Cardiac muscle cell (in vitro differentiated cells and primary cell): ENCODE data around the gene ZNF133. TPM values are rescaled to one million over a fixed set of nuclear protein-coding genes. Genes with fewer than 3 reads are reported as not detected.
"Not testable (repeated sequence)": the region's sequence is repeated elsewhere in the genome, so short reads cannot be mapped to it uniquely, and the experiment has no call there.

Source experiments
- DNase-seq, 2 donors: peaks; one replicate each; pipeline versions ENCODE4 v3.0.0 to v3.0.0-alpha.2; 2010 to 2017; ENCODE audit warnings: low read depth in 1 of 2, low spot score in 1 of 2
- H3K27ac ChIP-seq: fragments of 200-600 bp; sonication (generic); 2 replicates; pipeline ENCODE4 v1.5.1; 2016
- H3K27me3 ChIP-seq: fragments of 200-600 bp; sonication (generic); 2 replicates; pipeline ENCODE4 v1.6.0; 2016; ENCODE audit warnings: control low read depth
- H3K36me3 ChIP-seq: fragments of 200-600 bp; sonication (generic); 2 replicates; pipeline ENCODE4 v1.5.1; 2016; ENCODE audit warnings: control low read depth
- H3K4me1 ChIP-seq: fragments of 200-600 bp; sonication (generic); 2 replicates; pipeline ENCODE4 v1.8.1; 2017; ENCODE audit warnings: low read depth, mild to moderate bottlenecking, mixed run types
- H3K4me3 ChIP-seq: fragments of 200-600 bp; sonication (generic); 2 replicates; pipeline ENCODE4 v1.5.1; 2016; ENCODE audit warnings: mild to moderate bottlenecking
- H3K9me3 ChIP-seq: fragments of 200-600 bp; sonication (generic); 2 replicates; pipeline ENCODE4 v1.5.1; 2017; ENCODE audit warnings: low read depth, mild to moderate bottlenecking, control low read depth
- polyA plus RNA-seq: library from polyadenylated mRNA; unstranded; fragments of >200 nt; fragmentation: Nextera tagmentation; extraction: Ambion mirVana; gene quantifications from 2 replicates; pipeline ENCODE4 v1.2.1, GENCODE V29; 2016
- total RNA-seq: library from RNA; depleted of rRNA; stranded (reverse); fragments of >200 nt; gene quantifications from 2 replicates; pipeline ENCODE4 v1.2.3, GENCODE V29; 2016
- TF ChIP-seq, protein P1 (sequence below): IDR thresholded peaks from 2 replicates; pipeline ENCODE4 v1.5.1; 2012; ENCODE audit warnings: low read depth, mild to moderate bottlenecking, low read length

ZNF133 gene
- total and polyA plus RNA-seq, 2 experiments from 2014 or later: 24.1 to 34.4 TPM

DNA sequence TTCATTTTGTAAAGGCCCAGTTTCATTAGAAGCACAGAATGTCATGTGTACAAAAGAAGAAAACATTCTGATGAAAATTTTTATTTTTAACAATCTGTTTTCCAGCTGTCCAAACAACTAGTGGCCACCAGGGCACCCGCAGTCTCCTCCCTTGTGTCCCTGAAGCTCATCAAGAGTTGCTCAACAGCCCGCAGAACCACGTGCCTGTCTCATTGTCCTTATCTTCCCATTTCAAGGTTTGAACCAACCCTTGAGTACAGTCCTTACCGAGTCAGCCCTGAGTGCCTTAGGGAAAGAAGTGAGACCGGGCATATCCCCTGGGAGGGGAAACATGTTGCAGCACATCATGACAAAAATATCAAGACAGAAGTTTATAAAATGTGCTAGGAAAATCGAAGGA is 15.9 kb upstream of the ZNF133 start:
- H3K36me3 ChIP-seq: no peaks in the 10 kb centered on the region
- no peak overlapping the region for H3K4me3 ChIP-seq
- TF ChIP-seq, protein P1, sequence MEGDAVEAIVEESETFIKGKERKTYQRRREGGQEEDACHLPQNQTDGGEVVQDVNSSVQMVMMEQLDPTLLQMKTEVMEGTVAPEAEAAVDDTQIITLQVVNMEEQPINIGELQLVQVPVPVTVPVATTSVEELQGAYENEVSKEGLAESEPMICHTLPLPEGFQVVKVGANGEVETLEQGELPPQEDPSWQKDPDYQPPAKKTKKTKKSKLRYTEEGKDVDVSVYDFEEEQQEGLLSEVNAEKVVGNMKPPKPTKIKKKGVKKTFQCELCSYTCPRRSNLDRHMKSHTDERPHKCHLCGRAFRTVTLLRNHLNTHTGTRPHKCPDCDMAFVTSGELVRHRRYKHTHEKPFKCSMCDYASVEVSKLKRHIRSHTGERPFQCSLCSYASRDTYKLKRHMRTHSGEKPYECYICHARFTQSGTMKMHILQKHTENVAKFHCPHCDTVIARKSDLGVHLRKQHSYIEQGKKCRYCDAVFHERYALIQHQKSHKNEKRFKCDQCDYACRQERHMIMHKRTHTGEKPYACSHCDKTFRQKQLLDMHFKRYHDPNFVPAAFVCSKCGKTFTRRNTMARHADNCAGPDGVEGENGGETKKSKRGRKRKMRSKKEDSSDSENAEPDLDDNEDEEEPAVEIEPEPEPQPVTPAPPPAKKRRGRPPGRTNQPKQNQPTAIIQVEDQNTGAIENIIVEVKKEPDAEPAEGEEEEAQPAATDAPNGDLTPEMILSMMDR: no peak
- H3K9me3 ChIP-seq: no peaks in the 10 kb centered on the region
- H3K27ac ChIP-seq: no peak overlapping the region
- H3K27me3 ChIP-seq: peaks cover 24% of the 10 kb centered on the region
- peak in 1 of 2 donors; percentile 38 for DNase-seq
- no peaks in the 10 kb centered on the region for H3K4me1 ChIP-seq

DNA sequence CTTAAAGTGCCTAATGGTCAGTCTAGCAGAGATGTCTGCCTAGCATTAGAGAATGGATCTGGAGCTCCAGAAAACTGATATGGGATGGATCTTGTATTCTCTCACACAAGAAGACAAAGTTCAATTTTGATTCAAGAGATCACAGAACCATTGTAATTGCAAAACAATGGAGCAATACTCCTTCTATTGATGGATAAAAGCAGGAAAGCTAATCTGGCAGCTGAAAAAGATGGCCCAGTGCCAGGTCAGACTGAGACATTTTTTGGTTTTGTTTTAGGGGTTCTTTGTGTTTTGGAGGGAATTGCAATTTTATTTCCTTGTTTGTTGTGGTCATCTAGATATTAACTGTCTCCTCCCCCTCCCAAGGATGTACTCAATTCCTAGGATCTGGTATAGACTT is 14.6 kb upstream of the ZNF133 start:
- H3K27me3 ChIP-seq: peaks cover 24% of the 10 kb centered on the region
- H3K4me1 ChIP-seq: no peaks in the 10 kb centered on the region
- TF ChIP-seq, protein P1: no peak

DNA sequence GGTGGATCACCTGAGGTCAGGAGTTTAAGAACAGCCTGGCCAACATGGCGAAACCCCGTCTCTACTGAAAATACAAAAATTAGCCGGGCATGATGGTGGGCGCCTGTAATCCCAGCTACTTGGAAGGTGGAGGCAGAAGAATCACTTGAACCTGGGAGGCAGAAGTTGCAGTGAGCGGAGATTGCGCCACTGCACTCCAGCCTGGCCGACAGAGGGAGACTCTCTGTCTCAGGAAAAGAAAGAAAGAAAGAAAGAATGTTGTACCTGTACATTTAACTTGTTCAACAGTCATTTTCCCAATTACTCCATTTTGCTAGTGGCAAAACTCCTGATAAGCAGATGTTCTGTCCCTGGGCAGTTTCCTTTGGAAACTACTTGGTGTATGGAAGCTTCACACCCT is 12.4 kb upstream of the ZNF133 start:
- H3K4me3 ChIP-seq, H3K27ac ChIP-seq, DNase-seq, H3K4me1 ChIP-seq, H3K36me3 ChIP-seq, H3K9me3 ChIP-seq: not testable (repeated sequence)
- peaks cover 45% of the 10 kb centered on the region for H3K27me3 ChIP-seq

More for the DNA sequence above, 14.6 kb upstream of the ZNF133 start:
- H3K36me3 ChIP-seq: no peaks in the 10 kb centered on the region
- DNase-seq: no peak
- no peaks in the 10 kb centered on the region for H3K9me3 ChIP-seq
- H3K4me3 ChIP-seq: no peak overlapping the region
- H3K27ac ChIP-seq: no peak overlapping the region

DNA sequence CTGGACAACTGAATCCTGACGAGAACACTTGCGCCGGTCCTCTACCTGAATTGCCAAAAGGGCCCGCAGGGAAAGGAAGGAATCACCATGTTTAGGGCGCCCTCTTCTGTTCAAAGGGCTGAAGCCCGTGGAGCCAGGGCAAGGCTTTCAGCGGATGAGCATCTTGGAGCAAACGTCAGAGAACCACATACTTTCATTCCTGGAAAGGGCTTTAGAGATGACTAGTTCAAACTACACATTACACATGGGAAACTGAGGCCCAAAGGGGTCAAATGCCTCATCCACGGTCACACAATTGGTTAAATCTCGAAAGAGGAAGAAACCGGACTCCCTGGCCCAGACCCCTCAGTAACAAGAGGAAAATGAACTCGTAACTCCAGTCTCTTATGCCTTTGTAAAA is 11.5 kb upstream of the ZNF133 start:
- Histone ChIP-seq H3K27me3 (peaks cover 49% of the 10 kb centered on the region), H3K9me3 (no peaks in the 10 kb centered on the region), H3K27ac (no peak overlapping the region), H3K4me1 (no peaks in the 10 kb centered on the region), H3K36me3 (no peaks in the 10 kb centered on the region), H3K4me3 (no peak overlapping the region)
- TF ChIP-seq, protein P1: peak; percentile 93
- peak; percentile 80 to 83 for DNase-seq

DNA sequence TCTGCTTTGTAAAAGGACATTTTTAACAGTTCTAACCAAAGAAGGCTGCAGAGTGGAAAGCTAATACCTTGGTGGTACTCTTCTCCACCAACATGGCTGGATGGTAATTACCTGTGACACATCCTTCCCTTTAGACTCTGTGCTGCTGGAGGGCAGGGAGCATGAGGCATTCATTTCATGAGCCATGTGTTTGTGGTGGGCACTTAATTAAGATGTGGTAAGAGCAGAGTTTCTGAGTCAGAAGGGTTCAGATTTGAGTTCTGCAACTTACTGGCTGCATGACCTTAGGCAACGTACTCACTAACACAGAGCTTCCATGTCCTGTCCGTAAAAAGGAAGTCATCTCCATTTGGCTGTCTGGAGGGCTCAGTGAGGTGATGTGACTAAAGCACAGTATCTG is 9.1 kb upstream of the ZNF133 start:
- no peak overlapping the region for H3K4me3 ChIP-seq
- DNase-seq: no peak
- TF ChIP-seq, protein P1: no peak
- peaks cover 53% of the 10 kb centered on the region for H3K27me3 ChIP-seq
- no peaks in the 10 kb centered on the region for H3K36me3 ChIP-seq
- no peaks in the 10 kb centered on the region for H3K9me3 ChIP-seq
- H3K27ac ChIP-seq: no peak overlapping the region
- H3K4me1 ChIP-seq: no peaks in the 10 kb centered on the region

DNA sequence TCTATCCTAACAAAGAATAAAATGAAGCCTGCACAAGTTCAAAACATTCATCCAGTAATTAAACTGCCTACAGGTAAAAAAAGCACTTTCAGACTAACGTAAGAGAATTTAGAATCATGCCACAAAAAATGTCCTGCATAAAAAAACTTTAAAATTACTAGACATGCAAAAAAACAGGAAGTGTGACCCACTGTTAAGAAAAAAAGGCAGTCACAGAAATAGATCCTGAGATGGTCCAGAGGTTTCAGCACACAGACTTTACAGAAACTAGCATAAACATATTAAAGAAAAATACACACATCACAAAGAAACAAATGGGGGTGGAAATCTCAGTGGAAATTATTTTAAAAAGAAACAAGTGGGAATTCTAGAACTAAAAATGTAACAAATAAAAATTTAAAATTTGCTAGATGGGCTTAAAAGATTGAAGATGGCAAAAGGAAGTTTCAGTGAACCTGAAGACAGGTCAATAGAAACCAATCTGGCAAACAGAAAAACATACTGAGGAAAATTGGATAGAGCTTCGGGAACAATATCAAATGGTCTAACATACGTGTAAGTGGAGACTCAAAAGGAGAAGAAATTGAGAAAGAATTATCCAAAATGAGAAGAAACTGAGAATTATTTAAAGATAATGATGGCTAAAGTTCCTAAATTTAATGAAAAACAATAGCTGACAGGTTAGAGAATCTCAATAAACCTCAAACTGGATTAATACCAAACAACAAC is 3.4 kb upstream of the ZNF133 start:
- Histone ChIP-seq H3K4me3 (no peak overlapping the region), H3K27me3 (peaks cover 38% of the 10 kb centered on the region), H3K4me1 (peaks cover 4% of the 10 kb centered on the region), H3K9me3 (no peaks in the 10 kb centered on the region), H3K36me3 (no peaks in the 10 kb centered on the region), H3K27ac (no peak overlapping the region)
- TF ChIP-seq, protein P1: no peak
- DNase-seq: peak; percentile 5 to 14
